ENCODE data around the gene DHH.
A peak's percentile ranks its signal among the peaks of the same experiment; 100 is the strongest.

Gene DHH

DNA sequence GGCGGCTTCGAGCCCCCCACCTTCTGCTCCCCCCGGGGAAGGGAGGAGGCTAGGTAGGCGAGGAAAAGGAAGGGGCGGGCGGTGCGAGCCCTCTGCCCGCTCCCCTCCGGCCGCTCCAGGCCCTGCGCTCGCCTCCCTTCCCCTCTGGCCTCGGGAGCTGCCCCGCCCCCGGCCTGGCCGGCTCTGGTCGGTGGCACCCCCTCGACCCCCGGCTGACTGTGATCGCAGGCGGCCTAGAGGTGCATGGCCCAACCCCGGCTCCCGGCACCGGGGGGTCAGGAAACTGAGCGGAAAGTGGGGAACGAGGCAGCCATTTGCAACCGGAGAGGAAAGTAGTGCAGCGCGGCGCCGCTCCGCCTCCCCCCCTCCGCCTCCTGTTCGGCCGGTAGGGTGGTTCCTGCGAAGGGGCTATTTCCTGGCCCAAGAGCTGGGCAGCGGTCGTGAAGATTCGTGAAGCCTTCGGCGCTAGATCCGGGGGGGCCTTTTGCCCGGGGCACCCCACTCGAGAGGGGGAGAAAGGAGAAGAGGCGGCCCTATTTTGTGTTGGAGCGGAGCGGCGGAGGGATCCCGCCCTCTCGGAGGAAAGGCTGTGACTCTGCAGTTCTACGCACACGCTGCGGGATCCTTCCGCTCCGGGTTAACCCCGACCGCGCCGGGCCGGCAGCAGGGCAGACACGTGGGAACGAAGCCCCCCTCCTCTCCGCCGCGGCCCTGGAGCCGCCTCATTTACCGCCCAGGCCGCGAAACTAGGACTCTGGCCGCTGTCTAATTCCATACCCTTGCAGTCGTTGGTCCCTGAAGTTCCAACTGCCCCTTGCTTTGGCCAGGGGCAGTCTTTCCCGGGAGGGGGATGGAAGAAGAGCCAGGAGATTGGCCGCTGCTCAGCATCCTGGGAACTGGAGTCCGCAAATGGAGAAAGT is 34.1 kb downstream of the DHH start, which contains the start of gene KMT2D:
Gene KMT2D, minus strand, starts transcription at position 558 of the 920 bp plus-strand sequence. CDS start 5,470 bp downstream, outside the sequence.
- peak; percentile 97 for DNase-seq (ENCODE audit: low read depth)
- TF ChIP-seq, protein P1, sequence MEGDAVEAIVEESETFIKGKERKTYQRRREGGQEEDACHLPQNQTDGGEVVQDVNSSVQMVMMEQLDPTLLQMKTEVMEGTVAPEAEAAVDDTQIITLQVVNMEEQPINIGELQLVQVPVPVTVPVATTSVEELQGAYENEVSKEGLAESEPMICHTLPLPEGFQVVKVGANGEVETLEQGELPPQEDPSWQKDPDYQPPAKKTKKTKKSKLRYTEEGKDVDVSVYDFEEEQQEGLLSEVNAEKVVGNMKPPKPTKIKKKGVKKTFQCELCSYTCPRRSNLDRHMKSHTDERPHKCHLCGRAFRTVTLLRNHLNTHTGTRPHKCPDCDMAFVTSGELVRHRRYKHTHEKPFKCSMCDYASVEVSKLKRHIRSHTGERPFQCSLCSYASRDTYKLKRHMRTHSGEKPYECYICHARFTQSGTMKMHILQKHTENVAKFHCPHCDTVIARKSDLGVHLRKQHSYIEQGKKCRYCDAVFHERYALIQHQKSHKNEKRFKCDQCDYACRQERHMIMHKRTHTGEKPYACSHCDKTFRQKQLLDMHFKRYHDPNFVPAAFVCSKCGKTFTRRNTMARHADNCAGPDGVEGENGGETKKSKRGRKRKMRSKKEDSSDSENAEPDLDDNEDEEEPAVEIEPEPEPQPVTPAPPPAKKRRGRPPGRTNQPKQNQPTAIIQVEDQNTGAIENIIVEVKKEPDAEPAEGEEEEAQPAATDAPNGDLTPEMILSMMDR (IDR thresholded peaks at IDR 0.05; ENCODE audit: low read length, missing control alignments), result peak; percentile 6
- H3K4me3 ChIP-seq (replicated peaks; ENCODE audit: low read depth, low read length), result peak within 1 kb of the TSS; percentile 87

DNA sequence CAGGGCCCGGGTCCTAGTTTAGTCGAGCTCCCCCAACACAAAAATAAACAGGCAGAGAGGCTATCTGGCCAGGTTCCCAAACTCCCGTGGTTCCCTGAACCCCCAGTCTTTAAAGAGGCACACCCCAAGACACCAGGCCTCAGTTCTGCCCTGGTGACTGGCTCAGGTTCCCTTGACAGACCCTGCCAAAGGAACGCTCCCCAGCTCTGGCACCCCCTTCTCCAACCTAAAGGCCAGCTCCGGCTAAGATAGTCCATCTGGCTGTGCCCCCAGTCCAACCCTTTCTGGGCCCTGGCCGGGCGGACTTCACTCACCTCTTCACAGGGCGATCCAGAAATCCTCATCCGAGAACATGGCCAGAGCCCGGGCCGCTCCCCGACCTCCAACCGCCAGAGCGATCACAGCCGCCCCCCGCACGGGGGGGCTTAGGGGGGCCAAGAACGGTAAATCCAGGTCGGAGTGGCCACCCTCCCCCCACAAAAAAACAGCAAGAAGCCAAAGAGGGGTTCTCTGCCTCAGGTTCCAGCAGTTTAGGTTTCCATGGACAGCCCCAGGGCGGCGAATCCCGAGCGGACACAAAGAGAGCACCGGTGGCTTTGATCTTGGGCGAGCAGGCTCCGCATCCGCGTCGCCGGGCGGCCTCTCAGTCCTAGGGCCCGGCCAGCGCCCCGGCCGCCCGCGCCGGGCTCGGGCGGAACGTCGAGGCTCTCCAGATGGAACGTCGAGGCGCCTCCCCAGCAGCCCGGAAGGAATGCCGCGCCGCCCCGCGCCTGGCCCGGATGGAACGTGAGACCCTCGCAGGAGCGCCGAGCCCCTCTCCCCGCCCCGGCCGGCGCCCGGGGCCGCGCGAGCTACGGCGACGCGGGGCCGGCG is 35.1 kb downstream of the DHH start:
- DNase-seq (ENCODE audit: low read depth), result peak; percentile 28
- TF ChIP-seq, protein P1 (IDR thresholded peaks at IDR 0.05; ENCODE audit: low read length, missing control alignments), result no peak
- peak overlapping the region; percentile 87 for H3K4me3 ChIP-seq (replicated peaks; ENCODE audit: low read depth, low read length)

DNA sequence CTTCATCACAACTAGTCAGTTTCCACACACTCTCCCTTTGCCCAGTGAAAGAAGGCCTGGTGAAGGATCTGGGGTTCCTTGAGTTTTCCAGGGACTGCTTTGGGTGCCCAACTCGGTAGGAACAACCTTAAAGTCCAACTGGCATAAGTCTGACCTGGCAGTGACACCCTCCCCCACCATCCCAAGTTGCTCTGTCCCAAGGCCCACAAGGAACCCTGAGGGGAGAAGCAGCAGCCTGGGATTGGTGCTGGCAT is 35.6 kb downstream of the DHH start:
- peak overlapping the region; percentile 87 for H3K4me3 ChIP-seq (replicated peaks; ENCODE audit: low read depth, low read length)
- TF ChIP-seq, protein P1 (IDR thresholded peaks at IDR 0.05; ENCODE audit: low read length, missing control alignments), result no peak
- DNase-seq (ENCODE audit: low read depth), result no peak

DNA sequence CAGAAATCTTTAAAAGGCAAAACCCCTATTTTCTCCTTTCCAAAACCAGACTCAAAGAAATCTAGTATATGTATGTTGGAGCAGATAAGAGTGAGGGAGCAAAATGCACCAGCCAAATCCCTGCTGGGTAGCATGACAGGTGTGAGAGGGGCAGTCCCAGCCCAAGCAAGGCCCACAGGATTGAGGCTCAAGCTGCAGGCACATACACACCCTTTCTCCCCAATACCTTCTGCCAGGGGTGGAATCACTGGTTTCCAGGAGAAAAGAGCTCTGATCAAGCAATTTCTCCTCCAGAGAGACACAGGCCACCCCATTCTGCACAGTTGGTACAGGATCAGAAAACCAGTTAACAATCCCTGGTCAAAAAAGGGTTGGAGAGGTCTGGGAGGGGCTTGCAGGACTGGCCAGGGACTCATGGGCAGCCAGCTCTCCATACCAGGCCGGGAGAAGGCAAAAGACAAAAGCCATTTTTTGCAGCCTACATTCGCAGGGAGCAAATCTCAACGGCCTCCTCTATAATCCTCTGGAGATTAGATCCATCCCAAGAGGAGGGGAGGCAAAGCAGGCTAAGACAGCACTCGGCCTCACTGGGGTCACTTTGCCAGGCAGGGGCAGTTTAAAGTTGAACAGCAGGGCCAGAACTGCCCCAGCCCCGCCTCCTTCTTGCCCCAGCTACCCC is 36.1 kb downstream of the DHH start:
- TF ChIP-seq, protein P1 (IDR thresholded peaks at IDR 0.05; ENCODE audit: low read length, missing control alignments), result no peak
- DNase-seq (ENCODE audit: low read depth), result no peak

DNA sequence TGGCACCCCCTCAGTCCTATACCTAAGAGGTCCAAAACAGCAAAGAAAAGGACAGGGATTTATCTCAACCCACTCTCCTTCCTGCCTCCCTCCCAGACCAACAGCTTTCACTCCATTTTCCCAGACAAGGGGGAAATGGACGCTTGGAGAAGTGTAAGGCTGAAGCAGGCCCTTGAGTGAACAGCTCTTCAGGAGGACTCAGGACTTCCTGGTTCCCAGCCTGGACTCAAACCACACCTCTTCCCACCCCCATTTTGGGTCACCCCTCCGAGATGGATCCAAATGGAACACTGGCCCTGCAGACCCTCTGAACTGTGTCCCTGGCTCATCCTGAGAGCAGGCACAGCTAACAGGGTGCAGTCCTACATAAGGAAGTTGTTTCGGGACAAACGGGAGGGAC is 36.7 kb downstream of the DHH start:
- no peak for DNase-seq (ENCODE audit: low read depth)
- TF ChIP-seq, protein P1 (IDR thresholded peaks at IDR 0.05; ENCODE audit: low read length, missing control alignments), result no peak
- H3K4me3 ChIP-seq (replicated peaks; ENCODE audit: low read depth, low read length), result peak overlapping the region; percentile 87

More for the DNA sequence above, 36.1 kb downstream of the DHH start:
- H3K4me3 ChIP-seq (replicated peaks; ENCODE audit: low read depth, low read length), result peak overlapping the region; percentile 87

DNA sequence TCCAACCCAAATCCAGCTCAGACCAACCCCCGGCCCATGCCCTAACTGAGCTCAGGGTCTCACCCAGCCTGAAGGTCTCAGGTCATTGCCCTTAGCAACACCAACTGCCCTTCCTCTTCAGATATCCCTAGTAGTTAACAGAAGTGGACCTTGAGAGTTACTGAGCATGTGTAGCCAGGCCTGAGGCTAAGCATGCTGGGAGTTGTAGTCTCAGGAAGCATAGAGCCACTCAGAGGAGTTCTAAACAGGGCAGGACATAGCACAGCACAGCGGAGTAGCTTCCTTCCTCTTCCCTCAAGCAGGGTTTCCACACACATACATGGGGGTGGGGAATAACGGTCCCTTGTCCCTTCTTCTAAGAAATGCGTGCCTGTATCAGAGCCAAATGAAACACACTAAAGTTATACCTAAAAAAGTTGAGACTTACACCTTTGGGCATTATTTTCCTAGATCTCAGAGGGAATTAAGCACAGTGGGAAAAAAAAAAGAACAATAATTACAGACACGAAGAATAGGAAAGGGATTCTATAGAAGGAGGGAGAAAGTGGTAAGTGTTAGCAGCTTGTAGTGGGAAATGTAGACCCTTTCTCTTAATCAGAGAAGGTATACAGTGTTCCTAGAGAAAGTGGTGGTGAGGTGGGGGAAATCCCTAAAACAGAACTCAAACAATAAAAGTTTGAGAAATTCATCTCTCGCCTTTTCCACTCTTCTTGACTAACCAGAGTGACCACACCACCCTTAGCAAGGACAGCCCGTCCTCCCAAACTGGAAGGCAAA is 38.4 kb downstream of the DHH start:
- peak; percentile 87 for DNase-seq (ENCODE audit: low read depth)
- TF ChIP-seq, protein P1 (IDR thresholded peaks at IDR 0.05; ENCODE audit: low read length, missing control alignments), result no peak
- peak overlapping the region; percentile 87 for H3K4me3 ChIP-seq (replicated peaks; ENCODE audit: low read depth, low read length)

All from fibroblast of pulmonary artery (primary cell).